GM10248 (cell line): ENCODE results near the gene SSB.
A peak's percentile ranks its signal among the peaks of the same experiment; 100 is the strongest.

Experiments used
- CTCF ChIA-PET: fragments of 300-600 bp; sonication (Branson Sonifier 250); formaldehyde crosslinking; extraction: SDS; loops from one replicate; lab custom pipeline; 2021; ENCODE audit warnings: antibody characterized with exemption; lab: Yijun Ruan, JAX
- POLR2A ChIA-PET: fragments of 350-650 bp; sonication (Branson Sonifier 250); formaldehyde crosslinking; extraction: SDS; loops from one replicate; lab custom pipeline; 2020; ENCODE audit warnings: antibody characterized with exemption; lab: Yijun Ruan, JAX
- DNase-seq: peaks from one replicate; pipeline ENCODE4 v3.0.0; 2012; ENCODE audit errors: extremely low spot score
- TF ChIP-seq, protein P1 (sequence below): IDR thresholded peaks from 2 replicates; pipeline ENCODE4 v1.5.1; 2012; ENCODE audit warnings: mild to moderate bottlenecking, low read depth; ENCODE audit errors: extremely low read depth, missing control alignments, control extremely low read depth

Gene SSB

DNA sequence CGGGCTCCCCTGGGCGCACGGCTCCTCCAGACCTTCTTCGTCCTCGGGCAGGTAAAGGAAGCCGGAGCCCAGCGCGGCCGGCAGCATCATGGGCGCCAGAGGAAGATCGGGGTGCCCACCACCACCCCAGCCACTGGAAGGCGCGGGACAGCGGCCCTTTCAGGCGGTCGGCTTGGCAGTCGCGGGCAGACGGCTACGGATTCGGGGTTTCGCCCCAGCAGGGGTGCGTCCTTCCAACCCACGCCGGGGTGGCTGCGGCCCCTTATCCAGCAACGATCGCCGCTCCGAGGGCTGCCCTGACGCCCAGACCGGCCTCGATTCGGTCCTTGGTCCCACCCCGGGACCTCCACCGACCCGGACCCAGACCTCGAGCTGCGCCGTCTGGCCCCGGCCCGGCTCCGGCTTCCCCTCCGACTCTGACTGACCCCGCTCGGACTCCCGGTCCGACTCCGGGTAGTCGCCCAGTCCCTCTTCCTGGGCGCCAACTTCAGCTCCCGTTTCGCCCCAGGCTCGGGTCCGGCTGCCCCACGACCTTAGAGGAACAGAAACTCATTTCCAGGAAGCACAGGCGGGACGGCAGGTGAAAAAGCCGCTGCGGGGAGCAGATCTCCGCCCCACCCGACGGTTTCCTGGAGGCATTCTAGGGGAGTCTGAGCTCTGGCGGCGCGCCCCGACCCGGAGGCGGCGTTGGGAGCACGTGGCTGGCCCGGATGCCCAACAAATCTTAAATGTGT is 30.2 kb upstream of the SSB start:
- ChIA-PET CTCF (interaction anchor here (0.7 to 1.3 kb wide), 4 partner anchors 8 to 70 kb away, joined by 3 to 7 read pairs (median 3); no protein-coding TSS in a partner anchor), POLR2A (interaction anchor here (0.6 kb wide), 2 partner anchors 11 to 14 kb away, joined by 4 to 5 read pairs; no protein-coding TSS in a partner anchor)
- TF ChIP-seq, protein P1, sequence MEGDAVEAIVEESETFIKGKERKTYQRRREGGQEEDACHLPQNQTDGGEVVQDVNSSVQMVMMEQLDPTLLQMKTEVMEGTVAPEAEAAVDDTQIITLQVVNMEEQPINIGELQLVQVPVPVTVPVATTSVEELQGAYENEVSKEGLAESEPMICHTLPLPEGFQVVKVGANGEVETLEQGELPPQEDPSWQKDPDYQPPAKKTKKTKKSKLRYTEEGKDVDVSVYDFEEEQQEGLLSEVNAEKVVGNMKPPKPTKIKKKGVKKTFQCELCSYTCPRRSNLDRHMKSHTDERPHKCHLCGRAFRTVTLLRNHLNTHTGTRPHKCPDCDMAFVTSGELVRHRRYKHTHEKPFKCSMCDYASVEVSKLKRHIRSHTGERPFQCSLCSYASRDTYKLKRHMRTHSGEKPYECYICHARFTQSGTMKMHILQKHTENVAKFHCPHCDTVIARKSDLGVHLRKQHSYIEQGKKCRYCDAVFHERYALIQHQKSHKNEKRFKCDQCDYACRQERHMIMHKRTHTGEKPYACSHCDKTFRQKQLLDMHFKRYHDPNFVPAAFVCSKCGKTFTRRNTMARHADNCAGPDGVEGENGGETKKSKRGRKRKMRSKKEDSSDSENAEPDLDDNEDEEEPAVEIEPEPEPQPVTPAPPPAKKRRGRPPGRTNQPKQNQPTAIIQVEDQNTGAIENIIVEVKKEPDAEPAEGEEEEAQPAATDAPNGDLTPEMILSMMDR: no peak
- DNase-seq: peak; percentile 35

DNA sequence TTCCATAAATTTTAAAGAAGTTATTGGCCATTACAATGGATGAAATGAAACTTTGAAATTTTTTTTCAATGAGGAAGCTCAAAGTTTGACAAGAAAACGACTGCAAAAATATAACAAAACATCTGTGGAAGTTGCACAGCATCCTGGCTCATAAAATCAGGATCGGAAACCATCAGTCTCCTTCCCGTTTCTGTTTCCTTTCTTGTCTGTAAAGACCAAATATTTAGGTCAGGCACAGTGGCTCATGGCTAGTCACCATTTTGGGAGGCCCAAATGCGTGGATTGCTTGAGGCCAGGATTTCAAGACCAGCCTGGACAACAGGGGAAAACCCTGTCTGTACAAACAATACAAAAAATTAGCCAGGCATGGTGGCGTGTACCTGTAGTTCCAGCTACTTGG is 27.6 kb upstream of the SSB start:
- no peak for DNase-seq
- ChIA-PET CTCF (interaction anchor here (0.7 to 2.3 kb wide), 5 partner anchors 19 to 291 kb away, joined by 3 to 6 read pairs (median 3); partner anchors contain the start of genes BBS5 and METTL5), POLR2A (no interaction called here)
- TF ChIP-seq, protein P1: no peak

DNA sequence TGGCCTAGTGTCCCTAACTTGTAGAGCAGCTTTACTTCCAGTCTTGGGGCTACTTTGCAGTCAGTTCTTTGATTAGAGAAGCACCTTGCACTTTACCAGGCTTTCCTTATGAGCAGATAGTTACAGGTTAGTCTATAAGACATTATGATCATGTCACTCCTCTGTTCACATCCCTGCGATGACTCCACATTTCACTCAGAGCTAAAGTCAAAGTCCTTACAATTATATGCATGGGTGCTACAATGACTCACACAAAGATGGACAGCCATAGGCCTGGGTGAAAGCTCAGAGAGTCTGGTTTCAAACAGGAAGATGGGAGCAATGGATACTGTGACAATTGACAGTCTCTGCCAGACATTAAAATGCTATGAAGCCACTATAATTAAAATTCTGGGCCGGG is 27.1 kb upstream of the SSB start:
- CTCF ChIA-PET: interaction anchor here (1.1 to 2.3 kb wide), 3 partner anchors 19 to 292 kb away, joined by 3 to 6 read pairs (median 4); partner anchors contain the start of genes BBS5 and METTL5
- POLR2A ChIA-PET: no interaction called here
- no peak for DNase-seq
- TF ChIP-seq, protein P1: no peak

DNA sequence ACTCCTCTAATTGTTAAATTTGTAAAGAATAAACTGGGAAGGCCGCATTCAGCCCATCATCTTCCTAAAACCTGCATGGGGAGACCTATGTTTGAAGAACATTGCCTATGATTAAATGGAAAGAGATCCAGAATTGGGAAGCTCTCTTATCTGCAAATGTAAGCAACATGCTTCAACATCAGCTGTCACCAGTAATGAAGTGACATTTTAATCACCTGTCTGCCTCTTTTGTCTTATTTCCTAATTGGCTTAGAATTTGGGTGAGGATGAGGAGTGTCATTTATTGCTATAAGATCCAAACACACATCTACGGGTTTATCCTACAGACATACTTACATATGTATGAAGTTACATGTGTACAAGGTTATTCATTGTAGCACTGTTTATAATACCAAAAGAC is 26.0 kb upstream of the SSB start:
- ChIA-PET POLR2A (no interaction called here), CTCF (interaction anchor here (1.0 to 2.0 kb wide), 3 partner anchors 16 to 248 kb away, joined by 3 to 5 read pairs (median 4); no protein-coding TSS in a partner anchor)
- no peak for DNase-seq
- TF ChIP-seq, protein P1: no peak

DNA sequence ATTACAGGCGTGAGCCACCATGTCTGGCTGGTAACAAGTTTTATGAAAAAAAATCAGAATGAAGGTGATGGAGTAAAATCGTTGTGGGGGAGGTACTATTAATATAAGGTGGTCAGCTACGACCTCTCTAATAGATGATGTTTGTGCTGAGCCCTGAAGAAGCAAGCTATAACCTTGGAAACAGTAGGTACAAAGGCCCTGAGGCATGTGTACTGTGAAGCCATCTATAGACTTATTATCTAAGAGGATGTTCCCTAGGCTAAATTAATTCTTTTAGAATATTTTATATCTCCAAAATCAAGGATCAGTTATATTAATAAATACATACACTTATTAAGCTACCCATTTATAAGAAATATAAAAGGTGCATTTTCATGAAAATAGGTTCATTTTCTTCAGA is 23.3 kb upstream of the SSB start:
- ChIA-PET POLR2A (no interaction called here), CTCF (interaction anchor here (1.6 to 2.0 kb wide), 2 partner anchors 7 to 323 kb away, joined by 3 to 7 read pairs; no protein-coding TSS in a partner anchor)

DNA sequence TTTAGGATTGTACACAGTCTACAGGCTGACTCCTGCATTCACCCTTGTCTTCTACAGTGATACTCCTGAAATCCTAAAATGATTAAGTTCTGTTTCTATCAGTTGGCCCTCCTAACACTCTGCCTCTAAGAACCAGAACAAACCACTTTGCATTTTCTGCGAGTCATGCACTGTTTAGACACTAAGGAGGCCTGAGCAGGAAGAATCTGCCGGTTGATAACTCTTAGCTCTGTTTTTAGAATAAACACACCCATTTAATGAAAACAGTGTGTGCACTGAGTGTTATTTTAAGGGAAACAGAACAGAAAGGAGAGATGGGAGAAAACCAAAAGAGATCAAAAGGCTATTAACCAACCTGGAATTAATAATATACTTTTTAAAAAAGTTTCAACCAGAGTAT is 22.9 kb upstream of the SSB start:
- ChIA-PET CTCF (interaction anchor here (1.6 to 2.0 kb wide), 2 partner anchors 8 to 323 kb away, joined by 3 to 7 read pairs; no protein-coding TSS in a partner anchor), POLR2A (no interaction called here)
- no peak for DNase-seq
- TF ChIP-seq, protein P1: no peak

More for the DNA sequence above, 23.3 kb upstream of the SSB start:
- TF ChIP-seq, protein P1: no peak
- no peak for DNase-seq
